Measurements from ENCODE around the gene CPM. TPM values are rescaled to one million over a fixed set of nuclear protein-coding genes. Genes with fewer than 3 reads are reported as not detected.
"Not testable (repeated sequence)": the region's sequence is repeated elsewhere in the genome, so short reads cannot be mapped to it uniquely, and the experiment has no call there.

Gene CPM
- total RNA-seq, 1 experiment from 2014 or later = 0.96 TPM

DNA sequence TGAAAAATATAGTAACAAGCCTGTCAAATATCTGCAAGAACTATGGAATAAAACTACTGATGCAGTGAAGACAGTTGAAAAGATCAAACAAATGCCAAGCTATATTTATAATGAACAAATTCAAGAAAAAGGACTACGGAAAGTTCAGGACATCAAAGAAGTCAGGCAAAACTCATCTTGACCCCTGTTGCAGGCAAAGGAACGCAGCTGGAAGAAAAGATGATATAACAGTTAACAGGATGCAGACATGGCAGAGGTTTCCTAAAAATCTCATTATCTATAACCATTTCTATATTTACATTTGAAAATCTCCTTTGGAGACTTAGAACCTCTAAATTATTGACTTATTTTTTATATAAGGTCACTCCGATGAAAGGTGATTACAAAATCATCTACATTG lies 90.8 kb downstream of the CPM start:
- POLR2A ChIA-PET = no interaction called here
- no peak overlapping the region for H3K27ac Mint-ChIP-seq
- H3K36me3 Mint-ChIP-seq = peaks cover 48% of the 10 kb centered on the region

GRCh38 chr12:68841717-68842116 lies 91.3 kb downstream of the CPM start:
- ChIA-PET CTCF (interaction anchor here (1.0 kb wide), 1 partner anchor 12 kb away, joined by 3 read pairs; no protein-coding TSS in a partner anchor), POLR2A (no interaction called here)
- H3K4me3 Mint-ChIP-seq = no peak overlapping the region
- no peaks in the 10 kb centered on the region for H3K27me3 Mint-ChIP-seq (ENCODE audit: low read depth)
- TF ChIP-seq, protein P1, sequence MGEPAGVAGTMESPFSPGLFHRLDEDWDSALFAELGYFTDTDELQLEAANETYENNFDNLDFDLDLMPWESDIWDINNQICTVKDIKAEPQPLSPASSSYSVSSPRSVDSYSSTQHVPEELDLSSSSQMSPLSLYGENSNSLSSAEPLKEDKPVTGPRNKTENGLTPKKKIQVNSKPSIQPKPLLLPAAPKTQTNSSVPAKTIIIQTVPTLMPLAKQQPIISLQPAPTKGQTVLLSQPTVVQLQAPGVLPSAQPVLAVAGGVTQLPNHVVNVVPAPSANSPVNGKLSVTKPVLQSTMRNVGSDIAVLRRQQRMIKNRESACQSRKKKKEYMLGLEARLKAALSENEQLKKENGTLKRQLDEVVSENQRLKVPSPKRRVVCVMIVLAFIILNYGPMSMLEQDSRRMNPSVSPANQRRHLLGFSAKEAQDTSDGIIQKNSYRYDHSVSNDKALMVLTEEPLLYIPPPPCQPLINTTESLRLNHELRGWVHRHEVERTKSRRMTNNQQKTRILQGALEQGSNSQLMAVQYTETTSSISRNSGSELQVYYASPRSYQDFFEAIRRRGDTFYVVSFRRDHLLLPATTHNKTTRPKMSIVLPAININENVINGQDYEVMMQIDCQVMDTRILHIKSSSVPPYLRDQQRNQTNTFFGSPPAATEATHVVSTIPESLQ (CRISPR knock-in tag; IDR thresholded peaks at IDR 0.05) = no peak
- peaks cover 52% of the 10 kb centered on the region for H3K36me3 Mint-ChIP-seq
- DNase-seq (ENCODE audit: low spot score) (no peak), ATAC-seq (no peak)
- H3K9me3 Mint-ChIP-seq = no peaks in the 10 kb centered on the region
- H3K27ac Mint-ChIP-seq = no peak overlapping the region
- H3K4me1 Mint-ChIP-seq = no peaks in the 10 kb centered on the region

More for the DNA sequence above, 90.8 kb downstream of the CPM start:
- Mint-ChIP-seq H3K4me1 (no peaks in the 10 kb centered on the region), H3K27me3 (ENCODE audit: low read depth) (no peaks in the 10 kb centered on the region), H3K9me3 (no peaks in the 10 kb centered on the region), H3K4me3 (no peak overlapping the region)
- TF ChIP-seq ZNF396 (CRISPR knock-in tag; IDR thresholded peaks at IDR 0.05; ENCODE audit: borderline replicate concordance) (no peak), AFF4 (CRISPR knock-in tag; IDR thresholded peaks at IDR 0.05; ENCODE audit: borderline replicate concordance) (no peak), OVOL2 (CRISPR knock-in tag; IDR thresholded peaks at IDR 0.05; ENCODE audit: borderline replicate concordance) (no peak), IRF2 (CRISPR knock-in tag; IDR thresholded peaks at IDR 0.05; ENCODE audit: borderline replicate concordance, low read depth) (no peak), SOX15 (CRISPR knock-in tag; IDR thresholded peaks at IDR 0.05) (no peak), ETV6 (CRISPR knock-in tag; IDR thresholded peaks at IDR 0.05) (no peak), ZNF416 (CRISPR knock-in tag; IDR thresholded peaks at IDR 0.05) (no peak), RELA (CRISPR knock-in tag; IDR thresholded peaks at IDR 0.05; ENCODE audit: borderline replicate concordance) (no peak), CDX4 (CRISPR knock-in tag; IDR thresholded peaks at IDR 0.05; ENCODE audit: borderline replicate concordance) (no peak), ZNF219 (CRISPR knock-in tag; IDR thresholded peaks at IDR 0.05; ENCODE audit: borderline replicate concordance) (no peak), ZNF423 (CRISPR knock-in tag; IDR thresholded peaks at IDR 0.05) (no peak), JUN (CRISPR knock-in tag; IDR thresholded peaks at IDR 0.05) (no peak)
- TF ChIP-seq, protein P2, sequence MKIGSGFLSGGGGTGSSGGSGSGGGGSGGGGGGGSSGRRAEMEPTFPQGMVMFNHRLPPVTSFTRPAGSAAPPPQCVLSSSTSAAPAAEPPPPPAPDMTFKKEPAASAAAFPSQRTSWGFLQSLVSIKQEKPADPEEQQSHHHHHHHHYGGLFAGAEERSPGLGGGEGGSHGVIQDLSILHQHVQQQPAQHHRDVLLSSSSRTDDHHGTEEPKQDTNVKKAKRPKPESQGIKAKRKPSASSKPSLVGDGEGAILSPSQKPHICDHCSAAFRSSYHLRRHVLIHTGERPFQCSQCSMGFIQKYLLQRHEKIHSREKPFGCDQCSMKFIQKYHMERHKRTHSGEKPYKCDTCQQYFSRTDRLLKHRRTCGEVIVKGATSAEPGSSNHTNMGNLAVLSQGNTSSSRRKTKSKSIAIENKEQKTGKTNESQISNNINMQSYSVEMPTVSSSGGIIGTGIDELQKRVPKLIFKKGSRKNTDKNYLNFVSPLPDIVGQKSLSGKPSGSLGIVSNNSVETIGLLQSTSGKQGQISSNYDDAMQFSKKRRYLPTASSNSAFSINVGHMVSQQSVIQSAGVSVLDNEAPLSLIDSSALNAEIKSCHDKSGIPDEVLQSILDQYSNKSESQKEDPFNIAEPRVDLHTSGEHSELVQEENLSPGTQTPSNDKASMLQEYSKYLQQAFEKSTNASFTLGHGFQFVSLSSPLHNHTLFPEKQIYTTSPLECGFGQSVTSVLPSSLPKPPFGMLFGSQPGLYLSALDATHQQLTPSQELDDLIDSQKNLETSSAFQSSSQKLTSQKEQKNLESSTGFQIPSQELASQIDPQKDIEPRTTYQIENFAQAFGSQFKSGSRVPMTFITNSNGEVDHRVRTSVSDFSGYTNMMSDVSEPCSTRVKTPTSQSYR (CRISPR knock-in tag; IDR thresholded peaks at IDR 0.05) = no peak
- DNase-seq (ENCODE audit: low spot score) = no peak
- CTCF ChIA-PET = interaction anchor here (1.0 kb wide), 1 partner anchor 12 kb away, joined by 3 read pairs; no protein-coding TSS in a partner anchor
- no peak for ATAC-seq

GRCh38 chr12:68841175-68841574 lies 91.8 kb downstream of the CPM start:
- DNase-seq (ENCODE audit: low spot score); H3K27me3 Mint-ChIP-seq (ENCODE audit: low read depth); H3K27ac Mint-ChIP-seq; H3K4me3 Mint-ChIP-seq; CTCF ChIA-PET; POLR2A ChIA-PET; ATAC-seq; H3K9me3 Mint-ChIP-seq; H3K4me1 Mint-ChIP-seq: not testable (repeated sequence)
- peaks cover 58% of the 10 kb centered on the region for H3K36me3 Mint-ChIP-seq

Data from WTC11 (cell line).